ENCODE results near the gene POGLUT2.

The POGLUT2 gene

DNA sequence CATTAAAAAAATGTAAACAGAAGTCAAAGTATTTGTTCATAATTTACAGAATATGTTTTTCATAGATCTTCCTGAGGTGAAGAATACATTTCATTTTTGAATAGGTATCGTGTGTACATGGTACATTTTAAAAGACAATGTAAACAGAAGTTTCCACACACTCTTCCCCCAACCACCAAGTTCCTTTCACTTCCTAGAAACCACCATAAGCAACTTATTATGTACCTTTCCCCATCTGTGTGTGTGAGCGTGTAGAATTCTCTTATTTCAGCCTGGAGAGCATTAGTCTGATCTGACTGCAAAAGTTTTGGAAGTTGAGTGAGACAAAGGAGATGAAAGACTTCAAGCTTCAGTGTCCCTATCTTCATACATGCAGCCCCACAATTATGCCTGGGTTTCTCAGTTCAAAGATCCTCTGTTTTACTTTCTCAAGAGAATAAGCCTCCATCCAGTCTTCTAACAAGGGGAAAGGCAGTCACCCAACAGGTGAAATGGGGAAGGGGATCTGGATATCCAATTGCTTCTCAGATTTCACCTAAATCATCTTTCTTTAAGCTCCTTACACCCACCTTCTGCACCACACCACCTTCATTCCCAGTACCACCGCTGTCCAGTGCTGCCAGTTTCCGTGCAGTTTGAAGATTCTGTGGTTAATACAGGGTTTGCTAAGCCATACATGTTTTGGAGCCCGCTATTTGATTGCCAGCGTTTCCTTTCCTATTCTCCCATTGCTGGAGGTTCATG is 27.3 kb downstream of the POGLUT2 start:
- in situ Hi-C loops (cut with MboI; ENCODE audit: low sequenced_read_pairs), result no loop called here

DNA sequence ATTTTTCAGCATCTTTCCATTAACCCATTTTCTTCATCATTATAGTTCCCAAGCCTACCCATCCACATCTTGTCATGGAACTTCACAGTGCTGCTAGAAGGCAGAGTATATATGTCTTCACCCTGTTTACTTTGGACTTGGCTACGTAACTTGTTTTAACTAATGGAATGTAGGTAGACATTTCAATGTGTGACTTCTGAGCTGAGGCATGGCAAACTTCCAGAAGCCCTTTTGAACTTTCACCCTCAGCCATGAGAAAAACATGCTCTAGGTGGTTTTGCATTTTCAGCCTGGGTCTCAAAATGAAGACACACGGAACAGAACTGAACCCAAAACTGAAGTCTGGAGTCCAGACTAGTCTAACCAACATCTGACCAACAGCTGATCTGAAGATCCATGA is 28.3 kb downstream of the POGLUT2 start:
- in situ Hi-C loops (cut with MboI; ENCODE audit: low sequenced_read_pairs), result no loop called here

DNA sequence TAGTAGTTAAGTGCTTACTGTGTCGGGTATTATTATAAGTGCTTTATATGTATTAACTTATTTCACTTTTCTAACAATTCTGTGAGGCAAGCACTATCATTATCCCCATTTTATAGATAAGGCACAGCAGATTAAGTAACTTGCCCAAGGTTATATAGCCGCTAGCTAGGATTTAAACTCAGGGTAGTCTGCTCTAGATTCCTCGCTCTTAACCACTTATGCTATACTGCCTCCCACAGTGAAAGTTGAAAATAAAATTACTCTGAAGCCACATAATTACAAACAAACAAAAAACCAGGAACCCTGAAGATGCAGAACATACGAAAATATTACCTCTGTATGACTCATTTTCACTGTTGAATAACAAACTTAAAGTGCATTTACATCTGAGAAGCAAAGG is 29.1 kb downstream of the POGLUT2 start:
- in situ Hi-C loops (cut with MboI; ENCODE audit: low sequenced_read_pairs), result no loop called here

DNA sequence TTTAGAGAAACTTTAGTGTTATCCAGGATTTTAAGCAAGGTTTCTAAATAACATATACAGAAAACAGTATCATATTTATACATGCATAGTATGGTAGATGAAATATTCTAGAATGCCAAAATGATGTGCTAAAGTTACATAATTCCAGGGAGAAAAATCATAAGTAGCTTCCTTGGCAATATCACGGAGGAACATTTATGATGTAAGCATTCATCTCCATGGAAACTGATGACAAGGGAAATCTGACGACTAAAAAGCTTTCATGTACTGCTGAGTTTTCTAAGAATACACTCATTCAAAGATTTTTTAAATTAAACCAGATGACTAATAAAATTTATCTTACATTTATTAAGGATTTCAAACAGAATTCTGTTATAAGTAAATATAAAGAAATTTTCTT is 29.9 kb downstream of the POGLUT2 start:
- in situ Hi-C loops (cut with MboI; ENCODE audit: low sequenced_read_pairs), result no loop called here

DNA sequence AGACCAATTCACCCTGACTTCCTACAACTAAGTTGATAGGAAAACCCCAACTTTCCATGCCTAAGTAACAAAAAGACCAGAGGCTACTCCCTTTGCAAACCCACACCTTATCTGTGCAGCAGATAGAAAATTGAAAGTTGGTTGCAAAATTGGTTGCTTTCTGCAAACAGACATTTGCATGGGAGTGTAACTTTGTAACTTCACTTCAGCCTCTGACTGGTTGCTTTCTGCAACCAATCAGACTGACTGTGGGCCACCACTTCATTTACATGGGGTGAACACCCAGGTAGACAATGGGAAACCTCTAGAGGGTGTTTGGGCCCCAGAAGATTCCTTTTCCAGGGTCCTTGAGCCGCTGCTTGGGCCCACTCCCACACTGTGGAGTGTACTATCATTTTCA is 35.0 kb downstream of the POGLUT2 start:
- in situ Hi-C loops (cut with MboI; ENCODE audit: low sequenced_read_pairs), result no loop called here

DNA sequence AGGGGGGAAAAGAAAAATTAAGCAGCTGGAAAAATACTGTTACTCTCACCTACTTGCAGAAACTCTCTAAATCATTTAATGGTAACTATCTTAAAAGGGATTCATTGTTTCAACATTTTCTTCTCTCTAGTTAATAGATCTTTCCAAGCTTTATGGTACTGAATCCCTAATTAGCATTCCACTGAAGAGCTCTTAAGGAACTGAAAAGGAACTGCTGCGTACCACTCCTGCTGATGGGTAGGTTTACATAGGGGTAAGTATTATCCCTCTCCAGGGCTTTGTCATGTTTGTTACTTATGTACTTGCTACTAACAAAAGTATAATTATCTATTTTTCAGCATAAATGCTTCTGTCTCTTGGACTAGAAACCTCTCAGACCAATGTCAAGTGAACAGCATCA is 37.7 kb downstream of the POGLUT2 start:
- in situ Hi-C loops (cut with MboI; ENCODE audit: low sequenced_read_pairs), result no loop called here

DNA sequence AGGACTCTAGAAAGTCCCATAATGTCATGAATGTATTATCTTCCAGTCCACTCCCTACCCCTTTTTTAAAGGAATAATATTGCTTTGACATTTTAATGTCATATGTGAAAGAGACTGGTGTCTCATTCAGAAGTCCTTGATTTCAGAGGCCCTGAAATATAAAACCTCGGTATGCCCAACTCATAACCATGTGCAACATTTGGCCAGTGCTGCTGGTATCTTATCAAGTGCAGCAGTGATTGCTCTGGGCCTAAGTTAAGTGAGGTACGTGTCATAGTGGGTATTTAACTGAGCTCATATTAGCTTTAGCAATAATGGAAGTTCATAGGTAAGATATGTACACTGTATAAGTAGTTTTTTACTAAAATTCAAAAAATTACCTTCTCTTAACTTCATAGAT is 39.9 kb downstream of the POGLUT2 start:
- in situ Hi-C loops (cut with MboI; ENCODE audit: low sequenced_read_pairs), result no loop called here

DNA sequence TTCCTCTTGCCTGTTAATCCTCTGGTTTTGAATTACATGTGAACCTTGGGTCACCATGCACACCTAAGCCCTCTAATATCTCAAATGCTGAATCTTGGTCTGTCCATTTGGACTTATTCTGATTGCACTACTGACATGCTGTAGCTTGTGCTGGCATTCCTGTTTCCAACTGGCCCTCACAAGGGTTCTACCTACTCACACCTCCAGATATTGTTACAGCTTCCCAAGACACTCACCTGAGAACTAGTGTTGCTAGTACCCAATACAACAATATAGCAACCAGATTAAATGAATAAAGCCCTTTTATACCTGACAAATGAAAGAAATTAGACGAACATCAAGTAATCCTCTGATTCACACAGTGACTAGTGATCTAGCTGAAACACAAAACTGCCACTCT is 41.8 kb downstream of the POGLUT2 start:
- in situ Hi-C loops (cut with MboI; ENCODE audit: low sequenced_read_pairs), result no loop called here

DNA sequence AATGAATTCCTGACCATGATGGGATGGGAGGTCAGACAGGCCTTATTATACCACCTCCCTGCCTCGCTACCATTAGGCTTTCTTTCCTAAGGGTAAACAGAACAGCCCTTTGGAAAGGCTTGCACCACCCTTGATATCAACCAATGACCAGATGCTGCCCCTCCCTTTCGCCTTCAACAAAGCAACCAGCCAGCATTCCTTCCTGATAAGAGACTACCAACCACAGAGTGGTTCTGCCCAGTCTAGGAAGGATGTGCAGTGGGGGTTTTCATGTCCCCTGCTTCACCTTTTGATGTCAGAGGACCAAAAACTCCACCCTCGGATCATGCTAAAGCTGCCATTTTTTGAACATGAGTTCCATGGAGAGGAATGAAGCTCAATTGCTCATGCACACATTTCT is 46.9 kb downstream of the POGLUT2 start:
- in situ Hi-C loops (cut with MboI; ENCODE audit: low sequenced_read_pairs), result no loop called here

DNA sequence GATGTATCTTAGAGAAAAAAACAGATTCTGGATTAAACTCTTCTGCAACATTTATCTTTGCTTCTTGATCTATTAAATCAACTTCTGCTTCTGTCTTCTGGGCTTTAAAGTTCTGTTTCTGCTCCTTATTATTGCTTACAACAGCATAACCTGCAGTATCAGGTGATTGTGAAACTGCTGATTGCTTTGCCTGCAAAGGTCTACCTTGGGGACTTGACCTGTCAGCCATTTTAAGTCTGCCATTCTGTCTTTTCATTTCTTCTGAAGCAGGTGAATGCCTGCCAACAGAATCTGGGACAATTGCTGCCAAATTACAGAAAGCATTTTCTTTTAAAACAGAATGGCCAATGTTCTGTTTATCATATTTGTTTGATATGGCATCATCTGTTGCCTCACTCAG is 56.3 kb downstream of the POGLUT2 start:
- in situ Hi-C loops (cut with MboI; ENCODE audit: low sequenced_read_pairs), result no loop called here

DNA sequence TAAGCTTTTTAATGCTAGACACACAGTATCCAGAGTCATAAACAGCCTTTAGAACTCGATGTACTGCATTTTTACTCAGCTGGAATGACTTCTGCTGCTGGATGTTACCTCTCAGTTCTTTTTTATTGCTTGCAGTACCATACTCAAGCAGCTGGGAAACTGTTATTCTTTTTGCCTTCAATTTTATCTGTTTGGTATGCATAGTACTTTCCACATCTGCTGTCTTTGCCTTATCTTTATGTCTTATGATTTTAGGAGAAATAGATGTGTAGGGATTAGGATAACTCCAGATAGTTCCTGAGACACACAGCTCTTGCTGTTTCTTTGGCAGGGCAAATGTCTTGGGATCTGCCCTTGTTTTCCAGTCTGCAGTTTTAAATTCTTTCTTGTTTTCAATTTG is 56.7 kb downstream of the POGLUT2 start:
- in situ Hi-C loops (cut with MboI; ENCODE audit: low sequenced_read_pairs), result no loop called here

All from HL-60/S4 treated with retinoic acid at 250 ng/mL for 4 days and 3 days (cell line).